ENCODE data around the gene TFCP2L1.

- no peak for TF ChIP-seq LEF1 (IDR thresholded peaks at IDR 0.05; ENCODE audit: borderline replicate concordance)
- no peak for TF ChIP-seq SP1 (IDR thresholded peaks at IDR 0.05)
- TF ChIP-seq BHLHE40 (IDR thresholded peaks at IDR 0.05; ENCODE audit: borderline replicate concordance) = no peak
- no peak for TF ChIP-seq FOXA1 (IDR thresholded peaks at IDR 0.05)
- no peak for TF ChIP-seq PKNOX1 (IDR thresholded peaks at IDR 0.05)
- TF ChIP-seq SUZ12 (IDR thresholded peaks at IDR 0.05) = no peak
- no peak for TF ChIP-seq NFRKB (IDR thresholded peaks at IDR 0.05)
- no peak for TF ChIP-seq FOXK2 (IDR thresholded peaks at IDR 0.05)
- no peak for TF ChIP-seq HDGF (IDR thresholded peaks at IDR 0.05; ENCODE audit: borderline replicate concordance)
- TF ChIP-seq FOXM1 (IDR thresholded peaks at IDR 0.05; ENCODE audit: borderline replicate concordance) = no peak
Measured at GRCh38 chr2:121182520-121182919, 102.5 kb downstream of the TFCP2L1 start.
